A549 (cell line): ENCODE measurements around the gene NKTR.

Experiments
- BHLHE40 ChIP-seq: IDR thresholded peaks from 2 replicates; pipeline ENCODE4 v1.6.1; 2012; ENCODE audit warnings: low read depth, low read length, inconsistent platforms
- CEBPB ChIP-seq, 2 experiments: fragments of >200 bp in 1 of 2; sonication (Bioruptor Twin) in 1 of 2; formaldehyde crosslinking in 1 of 2; IDR thresholded peaks; 2 replicates each; pipeline ENCODE4 v1.6.1; 2012 to 2016
- POLR2A ChIP-seq: IDR thresholded peaks from 2 replicates; pipeline ENCODE4 v1.6.1; 2012; ENCODE audit warnings: mild to moderate bottlenecking, low read length
- RFX5 ChIP-seq: fragments of 450-650 bp; IDR thresholded peaks from 2 replicates; pipeline ENCODE4 v1.7.1; 2014; ENCODE audit warnings: antibody characterized with exemption, mild to moderate bottlenecking, moderate library complexity
- ZNF302 ChIP-seq: fragments of 250-450 bp; sonication (Bioruptor Pico); IDR thresholded peaks from 2 replicates; pipeline ENCODE4 v1.9.0; 2021; ENCODE audit warnings: inconsistent platforms, mild to moderate bottlenecking, moderate library complexity
- TF ChIP-seq, protein P1 (sequence below): fragments of >200 bp; sonication (Bioruptor Twin); formaldehyde crosslinking; IDR thresholded peaks from 3 replicates; pipeline ENCODE4 v1.5.1; 2016

DNA sequence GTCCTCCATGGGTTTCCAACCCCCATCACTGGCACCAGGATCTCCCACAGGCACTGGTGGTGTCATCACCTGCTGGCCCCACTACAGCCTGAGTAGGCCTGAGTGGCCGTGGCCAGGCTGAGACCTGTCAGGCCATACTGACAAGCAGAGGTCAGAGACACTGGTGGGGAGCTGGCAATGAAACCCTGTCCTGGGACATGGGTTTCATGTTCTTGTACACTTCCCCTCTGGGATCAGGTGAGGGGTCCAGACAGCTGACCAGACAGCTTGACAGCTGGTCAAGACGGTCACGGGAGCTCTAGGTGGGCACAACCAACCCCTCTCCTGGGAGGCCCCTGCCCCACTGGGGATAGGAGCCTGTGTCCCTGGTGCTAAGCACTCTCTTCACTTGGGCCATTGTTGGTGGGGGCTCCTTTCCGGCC is 66.1 kb downstream of the NKTR start:
- TF ChIP-seq, protein P1, sequence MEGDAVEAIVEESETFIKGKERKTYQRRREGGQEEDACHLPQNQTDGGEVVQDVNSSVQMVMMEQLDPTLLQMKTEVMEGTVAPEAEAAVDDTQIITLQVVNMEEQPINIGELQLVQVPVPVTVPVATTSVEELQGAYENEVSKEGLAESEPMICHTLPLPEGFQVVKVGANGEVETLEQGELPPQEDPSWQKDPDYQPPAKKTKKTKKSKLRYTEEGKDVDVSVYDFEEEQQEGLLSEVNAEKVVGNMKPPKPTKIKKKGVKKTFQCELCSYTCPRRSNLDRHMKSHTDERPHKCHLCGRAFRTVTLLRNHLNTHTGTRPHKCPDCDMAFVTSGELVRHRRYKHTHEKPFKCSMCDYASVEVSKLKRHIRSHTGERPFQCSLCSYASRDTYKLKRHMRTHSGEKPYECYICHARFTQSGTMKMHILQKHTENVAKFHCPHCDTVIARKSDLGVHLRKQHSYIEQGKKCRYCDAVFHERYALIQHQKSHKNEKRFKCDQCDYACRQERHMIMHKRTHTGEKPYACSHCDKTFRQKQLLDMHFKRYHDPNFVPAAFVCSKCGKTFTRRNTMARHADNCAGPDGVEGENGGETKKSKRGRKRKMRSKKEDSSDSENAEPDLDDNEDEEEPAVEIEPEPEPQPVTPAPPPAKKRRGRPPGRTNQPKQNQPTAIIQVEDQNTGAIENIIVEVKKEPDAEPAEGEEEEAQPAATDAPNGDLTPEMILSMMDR = no peak
- no peak for TF ChIP-seq BHLHE40
- no peak for TF ChIP-seq RFX5
- TF ChIP-seq ZNF302 (CRISPR knock-in tag) = no peak
- TF ChIP-seq POLR2A = no peak
- TF ChIP-seq CEBPB (IDR thresholded peaks at IDR 0.05) = no peak
